Colonic mucosa (tissue), 4 donors: Measurements from ENCODE around the gene PNMA6E. TPM values are rescaled to one million over a fixed set of nuclear protein-coding genes. Genes with fewer than 3 reads are reported as not detected.

Experiments
- DNase-seq: peaks from one replicate; pipeline ENCODE4 v3.0.0-alpha.2; 2020
- H3K27ac ChIP-seq: fragments of 200-600 bp; one replicate; pipeline ENCODE4 v1.8.0; 2021
- H3K27me3 ChIP-seq: fragments of 200-600 bp; one replicate; pipeline ENCODE4 v1.8.0; 2021
- H3K36me3 ChIP-seq: fragments of 200-600 bp; one replicate; pipeline ENCODE4 v1.8.0; 2021
- H3K4me1 ChIP-seq: fragments of 200-600 bp; one replicate; pipeline ENCODE4 v1.8.0; 2021; ENCODE audit warnings: mild to moderate bottlenecking
- H3K4me3 ChIP-seq: fragments of 200-600 bp; one replicate; pipeline ENCODE4 v1.8.0; 2021
- H3K9ac ChIP-seq, 2 donors: one replicate each; pipeline ENCODE4 v1.7.0; 2013; ENCODE audit warnings: control low read depth in 2 of 2, low read depth in 2 of 2, low read length in 2 of 2
- H3K9me3 ChIP-seq: fragments of 200-600 bp; one replicate; pipeline ENCODE4 v1.8.0; 2021
- CTCF ChIP-seq: fragments of 200-600 bp; IDR thresholded peaks from one replicate; pipeline ENCODE4 v1.8.0; 2022; ENCODE audit warnings: antibody characterized with exemption, mild to moderate bottlenecking
- intact Hi-C: fragments of 100-400 bp; cut with DNase I; formaldehyde crosslinking; loops from one replicate; pipeline ENCODE4 v1.14.1; 2022
- total RNA-seq, 2 donors: library from RNA; stranded (reverse); fragmentation: NEBNext Ultra II Directional in 1 of 2; extraction: Animal tissue kit (Norgen Biotek cat#: 25700) in 1 of 2; gene quantifications; one replicate each; pipeline ENCODE4 v1.2.1, GENCODE V29; 2021
- donor health status: healthy.
- donor health status: DM: no; HTN: no; CAD: no.
- donor health status: DM: no; HTN: no; CAD: no.

The PNMA6E gene
- total RNA-seq, 2 donors from 2014 or later: not detected

DNA sequence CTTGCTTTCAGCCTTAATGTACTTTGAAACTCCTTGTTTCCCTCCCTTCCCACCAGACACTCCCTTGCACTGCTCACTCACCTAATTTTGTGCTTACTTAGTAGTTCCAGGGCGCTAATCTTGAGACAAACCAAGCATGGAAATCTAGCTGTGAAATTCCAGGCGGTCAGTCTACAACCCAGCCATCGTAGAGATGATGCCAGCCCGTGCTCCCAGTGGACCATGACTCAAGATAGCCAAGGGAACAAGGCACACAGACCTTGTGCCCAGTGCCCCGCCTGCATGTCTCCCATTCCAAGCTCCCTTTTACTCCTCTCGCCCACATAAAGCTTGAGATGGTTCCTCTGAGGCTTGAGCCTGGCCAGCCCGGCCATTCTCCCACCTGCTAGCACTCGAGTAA lies 33.7 kb upstream of the PNMA6E start:
- Histone ChIP-seq H3K4me3 (no peak overlapping the region), H3K9me3 (no peaks in the 10 kb centered on the region), H3K9ac (no peak overlapping the region), H3K27ac (no peak overlapping the region), H3K36me3 (no peaks in the 10 kb centered on the region), H3K4me1 (no peaks in the 10 kb centered on the region), H3K27me3 (no peaks in the 10 kb centered on the region)
- intact Hi-C loops: no loop called here
- TF ChIP-seq CTCF: no peak
- DNase-seq: no peak

- Histone ChIP-seq H3K27me3 (no peaks in the 10 kb centered on the region), H3K36me3 (no peaks in the 10 kb centered on the region), H3K4me3 (no peak overlapping the region), H3K27ac (no peak overlapping the region), H3K9me3 (no peaks in the 10 kb centered on the region), H3K9ac (no peak overlapping the region), H3K4me1 (no peaks in the 10 kb centered on the region)
- TF ChIP-seq CTCF: no peak
- intact Hi-C loops: no loop called here
- DNase-seq: no peak
These were observed 32.7 kb upstream of the PNMA6E start for GRCh38 chrX:153433781-153434285.

- no peak for DNase-seq
- Histone ChIP-seq H3K36me3 (no peaks in the 10 kb centered on the region), H3K27ac (no peak overlapping the region), H3K9me3 (no peaks in the 10 kb centered on the region), H3K4me3 (no peak overlapping the region), H3K9ac (no peak overlapping the region), H3K27me3 (no peaks in the 10 kb centered on the region), H3K4me1 (no peaks in the 10 kb centered on the region)
- no peak for TF ChIP-seq CTCF
- intact Hi-C loops: no loop called here
These were observed 32.1 kb upstream of the PNMA6E start for GRCh38 chrX:153433161-153433680.

GRCh38 chrX:153430796-153431195 lies 29.6 kb upstream of the PNMA6E start:
- no peak overlapping the region for H3K9ac ChIP-seq
- H3K4me3 ChIP-seq: no peak overlapping the region
- H3K36me3 ChIP-seq: no peaks in the 10 kb centered on the region
- no peak overlapping the region for H3K27ac ChIP-seq
- no peaks in the 10 kb centered on the region for H3K27me3 ChIP-seq
- TF ChIP-seq CTCF: no peak
- intact Hi-C loops: no loop called here
- H3K4me1 ChIP-seq: no peaks in the 10 kb centered on the region
- no peaks in the 10 kb centered on the region for H3K9me3 ChIP-seq
- no peak for DNase-seq

GRCh38 chrX:153426204-153426603 lies 25.1 kb upstream of the PNMA6E start:
- intact Hi-C loops: no loop called here
- no peak for TF ChIP-seq CTCF
- no peaks in the 10 kb centered on the region for H3K27me3 ChIP-seq
- no peaks in the 10 kb centered on the region for H3K36me3 ChIP-seq
- no peaks in the 10 kb centered on the region for H3K9me3 ChIP-seq
- H3K4me3 ChIP-seq: no peak overlapping the region
- no peaks in the 10 kb centered on the region for H3K4me1 ChIP-seq
- H3K27ac ChIP-seq: no peak overlapping the region
- no peak overlapping the region for H3K9ac ChIP-seq
- DNase-seq: no peak
